ENCODE results near the gene STT3B. TPM values are rescaled to one million over a fixed set of nuclear protein-coding genes. Genes with fewer than 3 reads are reported as not detected.

The STT3B gene
- total RNA-seq, 2 donors from 2014 or later, result 106 to 132 TPM

DNA sequence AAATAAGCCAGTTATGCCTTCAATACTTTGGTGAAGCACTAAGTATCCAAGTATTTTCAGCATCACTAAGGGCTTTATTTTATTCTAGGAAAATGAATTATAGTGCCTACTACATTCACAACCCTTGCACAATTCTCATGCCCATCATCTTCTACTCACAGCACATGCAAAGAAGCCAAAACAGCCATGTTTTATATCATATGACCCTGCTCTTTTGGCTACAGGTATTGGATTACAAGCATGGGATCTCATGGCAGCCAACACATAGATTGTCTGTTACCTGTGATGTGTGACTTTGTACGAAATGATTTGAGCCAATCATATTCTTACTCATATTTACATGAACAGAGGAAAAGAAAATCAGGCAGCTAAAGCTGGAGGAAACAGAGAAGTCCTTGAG, 38.6 kb downstream of the STT3B start:
- H3K4me1 ChIP-seq (replicated peaks), result no peaks in the 10 kb centered on the region

DNA sequence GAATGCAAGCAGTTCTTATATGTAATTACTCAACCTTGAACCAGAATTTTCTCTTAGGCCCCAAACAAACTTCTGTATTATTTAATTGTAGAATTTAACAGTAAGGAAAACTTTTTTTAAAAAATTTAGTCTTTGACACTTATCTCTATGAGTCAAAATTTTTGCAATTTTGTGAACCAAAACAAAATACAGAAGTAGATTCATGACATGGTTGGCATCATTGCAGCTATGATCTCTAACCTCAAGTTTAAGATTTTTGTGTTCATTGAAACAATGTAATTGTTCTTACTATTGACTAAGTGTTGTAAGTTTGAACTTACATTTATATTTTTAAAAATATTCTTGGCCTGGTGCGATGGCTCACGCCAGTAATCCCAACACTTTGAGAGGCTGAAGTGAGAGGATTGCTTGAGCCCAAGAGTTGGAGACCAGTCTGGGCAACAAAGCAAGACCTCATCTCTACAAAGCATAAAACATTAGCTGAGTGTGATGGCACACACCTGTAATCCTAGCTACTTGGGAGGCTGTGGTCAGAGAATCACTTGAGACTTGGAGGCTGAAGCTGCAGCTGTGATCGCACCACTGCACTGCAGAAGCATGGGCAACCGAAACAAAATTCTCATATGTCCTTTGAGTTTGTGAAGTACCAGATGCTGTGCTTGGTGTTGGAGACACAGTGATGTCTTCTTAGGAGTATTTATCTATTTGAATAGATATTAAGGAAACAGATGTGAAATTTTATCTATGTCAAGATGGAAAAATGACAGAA, 39.7 kb downstream of the STT3B start:
- Histone ChIP-seq H3K9me3 (no peaks in the 10 kb centered on the region), H3K36me3 (no peaks in the 10 kb centered on the region), H3K4me3 (no peak overlapping the region), H3K4me1 (replicated peaks) (no peaks in the 10 kb centered on the region), H3K27ac (no peak overlapping the region), H3K27me3 (replicated peaks; ENCODE audit: insufficient read depth) (no peaks in the 10 kb centered on the region)
- no peak for DNase-seq (ENCODE audit: low spot score)
- intact Hi-C loops (cut with DNase I), result no loop called here
- TF ChIP-seq POLR2A (IDR thresholded peaks at IDR 0.05), result no peak
- no peak for TF ChIP-seq POLR2AphosphoS5 (IDR thresholded peaks at IDR 0.05)
- TF ChIP-seq, protein P1, sequence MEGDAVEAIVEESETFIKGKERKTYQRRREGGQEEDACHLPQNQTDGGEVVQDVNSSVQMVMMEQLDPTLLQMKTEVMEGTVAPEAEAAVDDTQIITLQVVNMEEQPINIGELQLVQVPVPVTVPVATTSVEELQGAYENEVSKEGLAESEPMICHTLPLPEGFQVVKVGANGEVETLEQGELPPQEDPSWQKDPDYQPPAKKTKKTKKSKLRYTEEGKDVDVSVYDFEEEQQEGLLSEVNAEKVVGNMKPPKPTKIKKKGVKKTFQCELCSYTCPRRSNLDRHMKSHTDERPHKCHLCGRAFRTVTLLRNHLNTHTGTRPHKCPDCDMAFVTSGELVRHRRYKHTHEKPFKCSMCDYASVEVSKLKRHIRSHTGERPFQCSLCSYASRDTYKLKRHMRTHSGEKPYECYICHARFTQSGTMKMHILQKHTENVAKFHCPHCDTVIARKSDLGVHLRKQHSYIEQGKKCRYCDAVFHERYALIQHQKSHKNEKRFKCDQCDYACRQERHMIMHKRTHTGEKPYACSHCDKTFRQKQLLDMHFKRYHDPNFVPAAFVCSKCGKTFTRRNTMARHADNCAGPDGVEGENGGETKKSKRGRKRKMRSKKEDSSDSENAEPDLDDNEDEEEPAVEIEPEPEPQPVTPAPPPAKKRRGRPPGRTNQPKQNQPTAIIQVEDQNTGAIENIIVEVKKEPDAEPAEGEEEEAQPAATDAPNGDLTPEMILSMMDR (IDR thresholded peaks at IDR 0.05), result no peak
- WGBS, result 97% methylated on average over 4 of the region's 4 CpGs

More for the DNA sequence above, 38.6 kb downstream of the STT3B start:
- Histone ChIP-seq H3K9me3 (no peaks in the 10 kb centered on the region), H3K27ac (no peak overlapping the region), H3K27me3 (replicated peaks; ENCODE audit: insufficient read depth) (no peaks in the 10 kb centered on the region), H3K4me3 (no peak overlapping the region), H3K36me3 (no peaks in the 10 kb centered on the region)
- TF ChIP-seq, protein P1 (IDR thresholded peaks at IDR 0.05), result no peak
- TF ChIP-seq POLR2AphosphoS5 (IDR thresholded peaks at IDR 0.05) (no peak), POLR2A (IDR thresholded peaks at IDR 0.05) (no peak)
- 85% methylated on average over 1 of the region's 1 CpG for WGBS
- no peak for DNase-seq (ENCODE audit: low spot score)
- intact Hi-C loops (cut with DNase I), result no loop called here

DNA sequence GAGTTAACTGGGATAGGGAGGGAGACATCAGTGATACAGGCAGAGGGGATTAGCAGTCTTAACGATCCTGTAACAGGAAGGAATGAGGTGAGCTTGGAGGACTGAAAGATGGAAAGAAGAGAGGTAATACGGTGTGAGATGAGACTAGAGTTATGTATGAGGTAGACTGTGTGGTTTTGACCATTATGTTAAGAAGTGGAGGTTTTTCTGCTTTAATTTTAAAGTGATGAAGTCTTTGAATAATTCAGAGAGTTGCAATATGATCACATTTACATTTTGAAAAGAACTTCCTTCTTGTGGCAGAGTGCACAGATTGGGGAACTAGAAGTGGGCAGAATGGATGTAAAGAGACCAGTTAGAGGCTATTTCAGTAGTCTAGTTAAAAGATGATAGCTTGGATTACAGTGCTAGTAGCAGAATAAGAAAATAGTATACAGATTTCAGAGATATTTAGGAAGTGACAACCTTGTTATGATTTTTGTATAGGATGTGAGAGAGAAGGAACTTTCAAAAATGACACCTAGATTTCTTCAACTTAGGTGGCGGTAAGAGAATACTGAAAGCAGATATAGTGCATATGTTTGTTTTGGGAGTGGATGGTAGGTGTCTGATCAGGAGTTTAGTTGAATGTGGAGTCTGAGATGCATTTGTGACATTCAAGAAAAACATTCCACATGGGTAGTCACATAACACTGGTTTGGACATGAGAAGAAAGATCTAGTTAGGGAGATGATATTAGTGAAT, 40.5 kb downstream of the STT3B start:
- Histone ChIP-seq H3K27me3 (replicated peaks; ENCODE audit: insufficient read depth) (no peaks in the 10 kb centered on the region), H3K27ac (no peak overlapping the region), H3K4me1 (replicated peaks) (no peaks in the 10 kb centered on the region), H3K36me3 (no peaks in the 10 kb centered on the region), H3K4me3 (no peak overlapping the region), H3K9me3 (no peaks in the 10 kb centered on the region)
- DNase-seq (ENCODE audit: low spot score), result no peak
- WGBS, result 73% methylated on average over 3 of the region's 3 CpGs
- TF ChIP-seq, protein P1 (IDR thresholded peaks at IDR 0.05), result no peak
- TF ChIP-seq POLR2A (IDR thresholded peaks at IDR 0.05) (no peak), POLR2AphosphoS5 (IDR thresholded peaks at IDR 0.05) (no peak)
- intact Hi-C loops (cut with DNase I), result no loop called here

DNA sequence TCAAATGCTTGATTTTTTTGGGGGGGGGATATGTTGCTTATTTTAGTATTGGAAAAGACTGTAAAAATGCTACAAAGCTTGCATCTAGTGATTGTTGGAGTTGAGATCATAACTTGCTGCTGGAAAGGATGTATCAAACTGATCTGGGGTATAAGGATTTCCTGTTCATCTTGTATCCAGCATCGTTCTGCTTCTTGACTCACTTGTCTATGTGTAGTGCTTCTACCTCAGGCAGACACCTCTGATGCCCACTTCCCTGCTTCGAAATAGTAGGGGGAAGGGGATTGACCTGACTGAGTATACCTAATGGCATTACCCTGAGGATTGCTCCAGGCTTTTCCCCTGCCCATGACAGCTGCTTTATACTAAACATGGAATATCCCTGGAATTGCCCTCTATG, 42.7 kb downstream of the STT3B start:
- no peak for TF ChIP-seq POLR2AphosphoS5 (IDR thresholded peaks at IDR 0.05)
- Histone ChIP-seq H3K36me3 (no peaks in the 10 kb centered on the region), H3K27me3 (replicated peaks; ENCODE audit: insufficient read depth) (no peaks in the 10 kb centered on the region), H3K4me3 (no peak overlapping the region), H3K27ac (no peak overlapping the region), H3K9me3 (no peaks in the 10 kb centered on the region), H3K4me1 (replicated peaks) (no peaks in the 10 kb centered on the region)
- no peak for DNase-seq (ENCODE audit: low spot score)
- intact Hi-C loops (cut with DNase I), result no loop called here
- WGBS, result 70% methylated on average over 2 of the region's 2 CpGs

DNA sequence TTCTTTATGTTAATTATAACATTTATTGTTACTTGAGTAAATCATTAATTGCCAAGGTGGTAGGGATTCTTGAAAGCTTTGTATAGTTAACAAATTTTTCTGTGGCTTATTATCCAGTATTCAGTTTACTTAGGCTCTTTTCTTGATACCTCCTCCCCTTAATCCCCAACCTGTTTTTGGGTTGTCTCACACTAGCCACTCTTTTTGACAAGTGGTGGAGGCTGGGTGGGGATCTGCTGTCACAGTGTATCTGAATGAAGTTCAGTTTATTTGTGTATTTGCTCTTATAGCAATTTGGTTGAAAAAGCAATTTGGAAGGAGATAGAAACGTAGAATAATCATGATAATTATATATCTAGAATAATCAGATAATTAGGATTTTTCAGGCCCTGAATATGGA, 43.8 kb downstream of the STT3B start:
- no peak overlapping the region for H3K4me3 ChIP-seq
- H3K27ac ChIP-seq, result no peak overlapping the region
- no peak for DNase-seq (ENCODE audit: low spot score)
- intact Hi-C loops (cut with DNase I), result no loop called here
- H3K9me3 ChIP-seq, result no peaks in the 10 kb centered on the region
- no peaks in the 10 kb centered on the region for H3K36me3 ChIP-seq
- WGBS, result 92% methylated on average over 1 of the region's 1 CpG
- H3K4me1 ChIP-seq (replicated peaks), result no peaks in the 10 kb centered on the region
- no peaks in the 10 kb centered on the region for H3K27me3 ChIP-seq (replicated peaks; ENCODE audit: insufficient read depth)
- no peak for TF ChIP-seq POLR2AphosphoS5 (IDR thresholded peaks at IDR 0.05)
- no peak for TF ChIP-seq POLR2A (IDR thresholded peaks at IDR 0.05)
- TF ChIP-seq, protein P1 (IDR thresholded peaks at IDR 0.05), result no peak
